ENCODE measurements around the gene C6orf62. TPM values are rescaled to one million over a fixed set of nuclear protein-coding genes. Genes with fewer than 3 reads are reported as not detected.

Gene C6orf62
- polyA plus RNA-seq, 1 of the 3 experiments (the other 2 are of a cell fraction) = 36.0 TPM

DNA sequence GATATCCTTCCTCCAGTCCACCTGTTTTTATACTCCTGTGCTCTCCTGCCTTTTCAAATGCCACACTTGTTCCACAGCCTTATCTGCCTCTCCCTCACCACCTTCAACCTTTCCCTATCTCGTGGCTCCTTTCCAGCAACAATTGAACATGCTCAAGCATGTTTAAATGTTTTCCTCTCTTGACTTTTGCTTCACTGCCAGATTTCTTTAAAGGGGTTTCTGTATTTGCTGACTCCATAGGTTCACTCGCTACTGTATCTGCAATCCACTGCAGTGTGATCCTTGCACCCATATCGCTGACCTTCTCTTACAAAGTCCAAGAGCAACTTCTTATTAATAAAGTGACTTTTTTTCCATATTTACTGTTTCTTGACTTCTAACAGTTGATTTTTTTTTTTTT lies 44.6 kb upstream of the C6orf62 start:
- CTCF ChIA-PET = no interaction called here
- Histone ChIP-seq H4K20me1 (ENCODE audit: insufficient read depth) (no peaks in the 10 kb centered on the region), H2AFZ (ENCODE audit: low read depth) (no peak overlapping the region; the same call in 1 of the 2 replicates), H3F3A (replicated peaks; ENCODE audit: insufficient read depth) (no peaks in the 10 kb centered on the region), H3K27me3 (ENCODE audit: insufficient read depth) (no peaks in the 10 kb centered on the region), H3K9ac (no peak overlapping the region), H3K4me3 (ENCODE audit: low read depth in 2 of 2, low read length in 1 of 2) (no peak overlapping the region), H3K4me2 (no peak overlapping the region), H3K79me2 (ENCODE audit: insufficient read depth) (no peaks in the 10 kb centered on the region), H3K27ac (ENCODE audit: low read depth in 2 of 2, low read length in 1 of 2) (no peak overlapping the region), H3K9me2 (no peaks in the 10 kb centered on the region), H3K9me3 (no peaks in the 10 kb centered on the region), H3K4me1 (ENCODE audit: control insufficient read depth in 1 of 2, insufficient read depth in 2 of 2, low read depth in 1 of 2, low read length in 1 of 2) (no peaks in the 10 kb centered on the region), H3K36me3 (replicated peaks in 1 of 2; ENCODE audit: control insufficient read depth in 1 of 2, insufficient read depth in 2 of 2, low read length in 1 of 2) (no peaks in the 10 kb centered on the region)
- POLR2A ChIA-PET = no interaction called here
- TF ChIP-seq MXI1 (IDR thresholded peaks at IDR 0.05; ENCODE audit: low read depth, low read length) = no peak
- no peak for TF ChIP-seq JUND (IDR thresholded peaks at IDR 0.05)
- TF ChIP-seq, protein P1, sequence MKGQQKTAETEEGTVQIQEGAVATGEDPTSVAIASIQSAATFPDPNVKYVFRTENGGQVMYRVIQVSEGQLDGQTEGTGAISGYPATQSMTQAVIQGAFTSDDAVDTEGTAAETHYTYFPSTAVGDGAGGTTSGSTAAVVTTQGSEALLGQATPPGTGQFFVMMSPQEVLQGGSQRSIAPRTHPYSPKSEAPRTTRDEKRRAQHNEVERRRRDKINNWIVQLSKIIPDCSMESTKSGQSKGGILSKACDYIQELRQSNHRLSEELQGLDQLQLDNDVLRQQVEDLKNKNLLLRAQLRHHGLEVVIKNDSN (IDR thresholded peaks at IDR 0.05; ENCODE audit: borderline replicate concordance, low read depth) = no peak
- TF ChIP-seq, protein P2, sequence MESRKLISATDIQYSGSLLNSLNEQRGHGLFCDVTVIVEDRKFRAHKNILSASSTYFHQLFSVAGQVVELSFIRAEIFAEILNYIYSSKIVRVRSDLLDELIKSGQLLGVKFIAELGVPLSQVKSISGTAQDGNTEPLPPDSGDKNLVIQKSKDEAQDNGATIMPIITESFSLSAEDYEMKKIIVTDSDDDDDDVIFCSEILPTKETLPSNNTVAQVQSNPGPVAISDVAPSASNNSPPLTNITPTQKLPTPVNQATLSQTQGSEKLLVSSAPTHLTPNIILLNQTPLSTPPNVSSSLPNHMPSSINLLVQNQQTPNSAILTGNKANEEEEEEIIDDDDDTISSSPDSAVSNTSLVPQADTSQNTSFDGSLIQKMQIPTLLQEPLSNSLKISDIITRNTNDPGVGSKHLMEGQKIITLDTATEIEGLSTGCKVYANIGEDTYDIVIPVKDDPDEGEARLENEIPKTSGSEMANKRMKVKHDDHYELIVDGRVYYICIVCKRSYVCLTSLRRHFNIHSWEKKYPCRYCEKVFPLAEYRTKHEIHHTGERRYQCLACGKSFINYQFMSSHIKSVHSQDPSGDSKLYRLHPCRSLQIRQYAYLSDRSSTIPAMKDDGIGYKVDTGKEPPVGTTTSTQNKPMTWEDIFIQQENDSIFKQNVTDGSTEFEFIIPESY (IDR thresholded peaks at IDR 0.05; ENCODE audit: borderline replicate concordance, low read depth) = no peak
- TF ChIP-seq, protein P3, sequence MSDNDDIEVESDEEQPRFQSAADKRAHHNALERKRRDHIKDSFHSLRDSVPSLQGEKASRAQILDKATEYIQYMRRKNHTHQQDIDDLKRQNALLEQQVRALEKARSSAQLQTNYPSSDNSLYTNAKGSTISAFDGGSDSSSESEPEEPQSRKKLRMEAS (IDR thresholded peaks at IDR 0.05; ENCODE audit: low read depth) = no peak
- TF ChIP-seq GATA2 (CRISPR knock-in tag; IDR thresholded peaks at IDR 0.05) = no peak
- no peak for TF ChIP-seq RAD21 (IDR thresholded peaks at IDR 0.05; ENCODE audit: low read length)
- TF ChIP-seq, protein P4, sequence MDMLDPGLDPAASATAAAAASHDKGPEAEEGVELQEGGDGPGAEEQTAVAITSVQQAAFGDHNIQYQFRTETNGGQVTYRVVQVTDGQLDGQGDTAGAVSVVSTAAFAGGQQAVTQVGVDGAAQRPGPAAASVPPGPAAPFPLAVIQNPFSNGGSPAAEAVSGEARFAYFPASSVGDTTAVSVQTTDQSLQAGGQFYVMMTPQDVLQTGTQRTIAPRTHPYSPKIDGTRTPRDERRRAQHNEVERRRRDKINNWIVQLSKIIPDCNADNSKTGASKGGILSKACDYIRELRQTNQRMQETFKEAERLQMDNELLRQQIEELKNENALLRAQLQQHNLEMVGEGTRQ (IDR thresholded peaks at IDR 0.05; ENCODE audit: borderline replicate concordance, low read depth, low read length) = no peak
- no peak for TF ChIP-seq YY1 (IDR thresholded peaks at IDR 0.05; ENCODE audit: low read depth)
- TF ChIP-seq TEAD4 (IDR thresholded peaks at IDR 0.05; ENCODE audit: borderline replicate concordance, insufficient read depth) = no peak
- TF ChIP-seq FOXM1 (IDR thresholded peaks at IDR 0.05; ENCODE audit: low read depth) = no peak
- TF ChIP-seq, protein P5, sequence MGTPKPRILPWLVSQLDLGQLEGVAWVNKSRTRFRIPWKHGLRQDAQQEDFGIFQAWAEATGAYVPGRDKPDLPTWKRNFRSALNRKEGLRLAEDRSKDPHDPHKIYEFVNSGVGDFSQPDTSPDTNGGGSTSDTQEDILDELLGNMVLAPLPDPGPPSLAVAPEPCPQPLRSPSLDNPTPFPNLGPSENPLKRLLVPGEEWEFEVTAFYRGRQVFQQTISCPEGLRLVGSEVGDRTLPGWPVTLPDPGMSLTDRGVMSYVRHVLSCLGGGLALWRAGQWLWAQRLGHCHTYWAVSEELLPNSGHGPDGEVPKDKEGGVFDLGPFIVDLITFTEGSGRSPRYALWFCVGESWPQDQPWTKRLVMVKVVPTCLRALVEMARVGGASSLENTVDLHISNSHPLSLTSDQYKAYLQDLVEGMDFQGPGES (IDR thresholded peaks at IDR 0.05; ENCODE audit: low read depth, low read length) = no peak
- TF ChIP-seq, protein P6, sequence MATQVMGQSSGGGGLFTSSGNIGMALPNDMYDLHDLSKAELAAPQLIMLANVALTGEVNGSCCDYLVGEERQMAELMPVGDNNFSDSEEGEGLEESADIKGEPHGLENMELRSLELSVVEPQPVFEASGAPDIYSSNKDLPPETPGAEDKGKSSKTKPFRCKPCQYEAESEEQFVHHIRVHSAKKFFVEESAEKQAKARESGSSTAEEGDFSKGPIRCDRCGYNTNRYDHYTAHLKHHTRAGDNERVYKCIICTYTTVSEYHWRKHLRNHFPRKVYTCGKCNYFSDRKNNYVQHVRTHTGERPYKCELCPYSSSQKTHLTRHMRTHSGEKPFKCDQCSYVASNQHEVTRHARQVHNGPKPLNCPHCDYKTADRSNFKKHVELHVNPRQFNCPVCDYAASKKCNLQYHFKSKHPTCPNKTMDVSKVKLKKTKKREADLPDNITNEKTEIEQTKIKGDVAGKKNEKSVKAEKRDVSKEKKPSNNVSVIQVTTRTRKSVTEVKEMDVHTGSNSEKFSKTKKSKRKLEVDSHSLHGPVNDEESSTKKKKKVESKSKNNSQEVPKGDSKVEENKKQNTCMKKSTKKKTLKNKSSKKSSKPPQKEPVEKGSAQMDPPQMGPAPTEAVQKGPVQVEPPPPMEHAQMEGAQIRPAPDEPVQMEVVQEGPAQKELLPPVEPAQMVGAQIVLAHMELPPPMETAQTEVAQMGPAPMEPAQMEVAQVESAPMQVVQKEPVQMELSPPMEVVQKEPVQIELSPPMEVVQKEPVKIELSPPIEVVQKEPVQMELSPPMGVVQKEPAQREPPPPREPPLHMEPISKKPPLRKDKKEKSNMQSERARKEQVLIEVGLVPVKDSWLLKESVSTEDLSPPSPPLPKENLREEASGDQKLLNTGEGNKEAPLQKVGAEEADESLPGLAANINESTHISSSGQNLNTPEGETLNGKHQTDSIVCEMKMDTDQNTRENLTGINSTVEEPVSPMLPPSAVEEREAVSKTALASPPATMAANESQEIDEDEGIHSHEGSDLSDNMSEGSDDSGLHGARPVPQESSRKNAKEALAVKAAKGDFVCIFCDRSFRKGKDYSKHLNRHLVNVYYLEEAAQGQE (IDR thresholded peaks at IDR 0.05; ENCODE audit: low read depth, low read length) = no peak
- no peak for TF ChIP-seq RCOR1 (IDR thresholded peaks at IDR 0.05; ENCODE audit: low read length)
- TF ChIP-seq, protein P7, sequence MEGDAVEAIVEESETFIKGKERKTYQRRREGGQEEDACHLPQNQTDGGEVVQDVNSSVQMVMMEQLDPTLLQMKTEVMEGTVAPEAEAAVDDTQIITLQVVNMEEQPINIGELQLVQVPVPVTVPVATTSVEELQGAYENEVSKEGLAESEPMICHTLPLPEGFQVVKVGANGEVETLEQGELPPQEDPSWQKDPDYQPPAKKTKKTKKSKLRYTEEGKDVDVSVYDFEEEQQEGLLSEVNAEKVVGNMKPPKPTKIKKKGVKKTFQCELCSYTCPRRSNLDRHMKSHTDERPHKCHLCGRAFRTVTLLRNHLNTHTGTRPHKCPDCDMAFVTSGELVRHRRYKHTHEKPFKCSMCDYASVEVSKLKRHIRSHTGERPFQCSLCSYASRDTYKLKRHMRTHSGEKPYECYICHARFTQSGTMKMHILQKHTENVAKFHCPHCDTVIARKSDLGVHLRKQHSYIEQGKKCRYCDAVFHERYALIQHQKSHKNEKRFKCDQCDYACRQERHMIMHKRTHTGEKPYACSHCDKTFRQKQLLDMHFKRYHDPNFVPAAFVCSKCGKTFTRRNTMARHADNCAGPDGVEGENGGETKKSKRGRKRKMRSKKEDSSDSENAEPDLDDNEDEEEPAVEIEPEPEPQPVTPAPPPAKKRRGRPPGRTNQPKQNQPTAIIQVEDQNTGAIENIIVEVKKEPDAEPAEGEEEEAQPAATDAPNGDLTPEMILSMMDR (IDR thresholded peaks at IDR 0.05) = no peak
- no peak for TF ChIP-seq CHD2 (IDR thresholded peaks at IDR 0.05; ENCODE audit: low read length, partially characterized antibody)
- WGBS (ENCODE audit: low lambda C conversion rate) = 78% methylated on average over 3 of the region's 3 CpGs
- DNase-seq = no peak
